SK-N-SH (cell line): ENCODE results near the gene SLC17A1. TPM values are rescaled to one million over a fixed set of nuclear protein-coding genes. Genes with fewer than 3 reads are reported as not detected.

Experiments
- CTCF ChIA-PET: fragments of 300-600, 350-600 bp; formaldehyde crosslinking; extraction: SDS; loops from one replicate; lab custom pipeline; 2021; lab: Yijun Ruan, JAX
- POLR2A ChIA-PET: fragments of 350-600 bp; sonication (Branson Sonifier 250); formaldehyde crosslinking; extraction: SDS; loops from one replicate; lab custom pipeline; 2020; ENCODE audit warnings: antibody characterized with exemption, inconsistent platforms; lab: Yijun Ruan, JAX
- DNase-seq: peaks from one replicate; pipeline ENCODE4 v3.0.0; 2012
- H2AFZ ChIP-seq: fragments of 200-600 bp; sonication (generic); 2 replicates; pipeline ENCODE4 v1.8.1; 2016; ENCODE audit warnings: antibody characterized with exemption, mild to moderate bottlenecking, low read depth
- H3F3A ChIP-seq: fragments of 200-600 bp; sonication (generic); replicated peaks from 2 replicates; pipeline ENCODE3; 2016; ENCODE audit warnings: antibody characterized with exemption, mild to moderate bottlenecking; ENCODE audit not compliant: insufficient read depth
- H3K27ac ChIP-seq, 2 experiments: fragments of 200-500 bp in 1 of 2; fragments of 200-600 bp in 1 of 2; sonication (Bioruptor generic) in 1 of 2; sonication (generic), shearing (Covaris generic) in 1 of 2; 2 replicates each; pipeline versions ENCODE4 v1.5.1 to v1.6.1; 2014 to 2016; ENCODE audit warnings: low read depth in 2 of 2, inconsistent platforms in 1 of 2, low read length in 1 of 2, mild to moderate bottlenecking in 1 of 2, mixed read lengths in 1 of 2
- H3K27me3 ChIP-seq: fragments of 200-600 bp; sonication (generic), shearing (Covaris generic); 2 replicates; pipeline ENCODE4 v1.6.1; 2016; ENCODE audit warnings: mixed run types; ENCODE audit not compliant: insufficient read depth
- H3K36me3 ChIP-seq, 2 experiments: fragments of 200-500 bp in 1 of 2; fragments of 200-600 bp in 1 of 2; sonication (Bioruptor generic) in 1 of 2; sonication (generic) in 1 of 2; replicated peaks in 1 of 2; 2 replicates each; pipeline versions ENCODE3 to v1.5.1; 2014 to 2016; ENCODE audit warnings: low read length in 1 of 2, mild to moderate bottlenecking in 1 of 2; ENCODE audit not compliant: insufficient read depth in 2 of 2, control insufficient read depth in 1 of 2
- H3K4me1 ChIP-seq, 2 experiments: fragments of 200-500 bp in 1 of 2; fragments of 200-600 bp in 1 of 2; sonication (Bioruptor generic) in 1 of 2; sonication (generic), shearing (Covaris generic) in 1 of 2; 2 replicates each; pipeline versions ENCODE4 v1.5.1 to v1.6.1; 2014 to 2016; ENCODE audit warnings: low read depth in 1 of 2, low read length in 1 of 2, mixed run types in 1 of 2; ENCODE audit not compliant: insufficient read depth in 2 of 2, control insufficient read depth in 1 of 2
- H3K4me2 ChIP-seq: fragments of 200-600 bp; sonication (generic), shearing (Covaris generic); 2 replicates; pipeline ENCODE4 v1.6.1; 2017; ENCODE audit warnings: mixed run types
- H3K4me3 ChIP-seq, 2 experiments: fragments of 200-500 bp in 1 of 2; fragments of 200-600 bp in 1 of 2; sonication (Bioruptor generic) in 1 of 2; sonication (generic), shearing (Covaris generic) in 1 of 2; 2 replicates each; pipeline versions ENCODE4 v1.5.1 to v1.8.1; 2014 to 2016; ENCODE audit warnings: low read depth in 2 of 2, inconsistent platforms in 1 of 2, low read length in 1 of 2, mild to moderate bottlenecking in 1 of 2, mixed read lengths in 1 of 2, moderate library complexity in 1 of 2
- H3K79me2 ChIP-seq: fragments of 200-600 bp; sonication (generic); 2 replicates; pipeline ENCODE4 v1.8.1; 2017; ENCODE audit warnings: mild to moderate bottlenecking; ENCODE audit not compliant: insufficient read depth
- H3K9ac ChIP-seq: fragments of 200-600 bp; sonication (generic); 2 replicates; pipeline ENCODE4 v1.6.1; 2017; ENCODE audit warnings: mixed run types
- H3K9me2 ChIP-seq: fragments of 200-600 bp; sonication (generic); 2 replicates; pipeline ENCODE4 v1.6.1; 2017; ENCODE audit warnings: mixed run types
- H3K9me3 ChIP-seq: fragments of 200-600 bp; sonication (generic); 2 replicates; pipeline ENCODE4 v1.6.1; 2017; ENCODE audit warnings: mixed run types, mild to moderate bottlenecking, moderate library complexity
- H4K20me1 ChIP-seq: fragments of 200-600 bp; sonication (generic); 2 replicates; pipeline ENCODE4 v1.6.1; 2017; ENCODE audit warnings: mild to moderate bottlenecking, mixed run types; ENCODE audit not compliant: insufficient read depth
- EP300 ChIP-seq, 2 experiments: IDR thresholded peaks; 2 replicates each; pipeline versions ENCODE4 v1.4.0 to v1.6.1; 2012; ENCODE audit warnings: borderline replicate concordance in 1 of 2, low read depth in 1 of 2, low read length in 1 of 2
- EZH2phosphoT487 ChIP-seq: fragments of 200-600 bp; sonication (generic); IDR thresholded peaks from 2 replicates; pipeline ENCODE4 v1.6.1; 2017; ENCODE audit warnings: low read depth, mixed run types, mild to moderate bottlenecking, antibody characterized with exemption, moderate library complexity, borderline replicate concordance
- FOSL2 ChIP-seq: IDR thresholded peaks from 2 replicates; pipeline ENCODE4 v1.4.0; 2012; ENCODE audit warnings: low read depth, mild to moderate bottlenecking, moderate library complexity, borderline replicate concordance
- GABPA ChIP-seq: IDR thresholded peaks from 2 replicates; pipeline ENCODE4 v1.4.0; 2012; ENCODE audit warnings: low read depth, mild to moderate bottlenecking
- GATA2 ChIP-seq: sonication (generic); formaldehyde crosslinking; IDR thresholded peaks from 2 replicates; pipeline ENCODE4 v1.5.0; 2020; ENCODE audit warnings: mild to moderate bottlenecking, missing genetic modification reagents
- MEF2A ChIP-seq: IDR thresholded peaks from 2 replicates; pipeline ENCODE4 v1.4.0; 2012; ENCODE audit warnings: low read depth, borderline replicate concordance
- MXI1 ChIP-seq: IDR thresholded peaks from 2 replicates; pipeline ENCODE4 v1.6.1; 2012; ENCODE audit warnings: mild to moderate bottlenecking, low read depth, low read length, improper control_type of control experiment
- POLR2AphosphoS5 ChIP-seq: IDR thresholded peaks from 2 replicates; pipeline ENCODE4 v1.6.1; 2012; ENCODE audit warnings: low read depth, low read length
- RAD21 ChIP-seq: IDR thresholded peaks from 2 replicates; pipeline ENCODE4 v1.6.1; 2012; ENCODE audit warnings: mild to moderate bottlenecking, low read length
- RCOR1 ChIP-seq: fragments of 150-350 bp; IDR thresholded peaks from 2 replicates; pipeline ENCODE4 v1.6.1; 2017; ENCODE audit warnings: antibody characterized with exemption, low read length
- RFX5 ChIP-seq: IDR thresholded peaks from 2 replicates; pipeline ENCODE4 v1.6.1; 2012; ENCODE audit warnings: mild to moderate bottlenecking, improper control_type of control experiment, low read length
- RXRA ChIP-seq: IDR thresholded peaks from 2 replicates; pipeline ENCODE4 v1.4.0; 2012; ENCODE audit warnings: low read depth, mild to moderate bottlenecking, borderline replicate concordance
- SIN3A ChIP-seq: IDR thresholded peaks from 2 replicates; pipeline ENCODE4 v1.6.1; 2012; ENCODE audit warnings: low read depth, mild to moderate bottlenecking, low read length, moderate library complexity, borderline replicate concordance
- SMC3 ChIP-seq: IDR thresholded peaks from 2 replicates; pipeline ENCODE4 v1.6.1; 2012; ENCODE audit warnings: low read depth, low read length, improper control_type of control experiment
- TCF12 ChIP-seq: IDR thresholded peaks from 2 replicates; pipeline ENCODE4 v1.4.0; 2012
- YY1 ChIP-seq: IDR thresholded peaks from 2 replicates; pipeline ENCODE4 v1.4.0; 2012; ENCODE audit warnings: low read depth, mild to moderate bottlenecking
- WGBS: methylation state at CpG from one replicate; pipeline ENCODE4 v1.1.6; 2017; ENCODE audit warnings: low lambda C conversion rate; 5-methylcytosine and 5-hydroxymethylcytosine counted together
- polyA plus RNA-seq, 3 experiments: library from polyadenylated mRNA; depleted of rRNA; stranded (reverse); fragments of >200 nt; gene quantifications; 2 replicates each; pipeline ENCODE4 v1.2.3, GENCODE V29; 2012
- TF ChIP-seq, protein P1 (sequence below): IDR thresholded peaks from 2 replicates; pipeline ENCODE4; 2012
- TF ChIP-seq, protein P2 (sequence below): fragments of 150-350 bp; IDR thresholded peaks from 2 replicates; pipeline ENCODE4 v1.6.1; 2017; ENCODE audit warnings: antibody characterized with exemption, low read length, low read depth, borderline replicate concordance
- TF ChIP-seq, protein P3 (sequence below): IDR thresholded peaks from 2 replicates; pipeline ENCODE4 v1.4.0; 2012; ENCODE audit warnings: low read depth, borderline replicate concordance
- TF ChIP-seq, protein P4 (sequence below): IDR thresholded peaks from 2 replicates; pipeline ENCODE4 v1.4.0; 2012; ENCODE audit warnings: low read depth, borderline replicate concordance

SLC17A1 gene
- polyA plus RNA-seq, 1 of the 3 experiments (the other 2 are of a cell fraction): not detected

DNA sequence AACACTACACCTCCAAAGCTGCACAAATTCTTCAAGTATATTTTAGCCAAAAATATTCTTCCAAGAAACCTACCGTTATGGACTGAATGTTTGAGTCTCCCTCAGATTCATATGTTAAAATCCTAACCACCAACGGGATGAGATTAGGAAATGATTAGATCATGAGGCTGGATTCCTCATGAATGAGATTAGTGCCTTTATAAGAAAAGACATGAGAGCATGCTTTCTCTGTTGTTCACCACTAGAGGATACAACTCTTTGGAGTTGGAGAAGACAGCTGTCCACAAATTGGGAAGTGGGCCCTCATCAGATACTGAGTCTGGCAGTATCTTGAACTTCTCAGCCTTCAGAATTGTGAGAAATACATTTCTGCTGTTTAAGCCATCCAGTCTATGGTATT is 84.4 kb downstream of the SLC17A1 start:
- no peak overlapping the region for H3K9ac ChIP-seq
- no peak for DNase-seq
- no peaks in the 10 kb centered on the region for H3K27me3 ChIP-seq
- H3K9me2 ChIP-seq: no peaks in the 10 kb centered on the region
- TF ChIP-seq RFX5: no peak
- TF ChIP-seq YY1: no peak
- TF ChIP-seq RXRA: no peak
- TF ChIP-seq EP300 (IDR thresholded peaks at IDR 0.05; ENCODE audit: borderline replicate concordance in 1 of 2, low read depth in 1 of 2, low read length in 1 of 2): no peak
- no peak for TF ChIP-seq RAD21
- TF ChIP-seq GABPA: no peak
- TF ChIP-seq MEF2A: no peak
- TF ChIP-seq RCOR1: no peak
- no peak for TF ChIP-seq TCF12
- TF ChIP-seq GATA2 (CRISPR knock-in tag): no peak
- TF ChIP-seq, protein P1, sequence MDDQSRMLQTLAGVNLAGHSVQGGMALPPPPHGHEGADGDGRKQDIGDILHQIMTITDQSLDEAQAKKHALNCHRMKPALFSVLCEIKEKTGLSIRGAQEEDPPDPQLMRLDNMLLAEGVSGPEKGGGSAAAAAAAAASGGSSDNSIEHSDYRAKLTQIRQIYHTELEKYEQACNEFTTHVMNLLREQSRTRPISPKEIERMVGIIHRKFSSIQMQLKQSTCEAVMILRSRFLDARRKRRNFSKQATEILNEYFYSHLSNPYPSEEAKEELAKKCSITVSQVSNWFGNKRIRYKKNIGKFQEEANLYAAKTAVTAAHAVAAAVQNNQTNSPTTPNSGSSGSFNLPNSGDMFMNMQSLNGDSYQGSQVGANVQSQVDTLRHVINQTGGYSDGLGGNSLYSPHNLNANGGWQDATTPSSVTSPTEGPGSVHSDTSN: no peak
- TF ChIP-seq EZH2phosphoT487: no peak
- TF ChIP-seq, protein P2, sequence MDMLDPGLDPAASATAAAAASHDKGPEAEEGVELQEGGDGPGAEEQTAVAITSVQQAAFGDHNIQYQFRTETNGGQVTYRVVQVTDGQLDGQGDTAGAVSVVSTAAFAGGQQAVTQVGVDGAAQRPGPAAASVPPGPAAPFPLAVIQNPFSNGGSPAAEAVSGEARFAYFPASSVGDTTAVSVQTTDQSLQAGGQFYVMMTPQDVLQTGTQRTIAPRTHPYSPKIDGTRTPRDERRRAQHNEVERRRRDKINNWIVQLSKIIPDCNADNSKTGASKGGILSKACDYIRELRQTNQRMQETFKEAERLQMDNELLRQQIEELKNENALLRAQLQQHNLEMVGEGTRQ: no peak
- TF ChIP-seq FOSL2: no peak
- TF ChIP-seq, protein P3, sequence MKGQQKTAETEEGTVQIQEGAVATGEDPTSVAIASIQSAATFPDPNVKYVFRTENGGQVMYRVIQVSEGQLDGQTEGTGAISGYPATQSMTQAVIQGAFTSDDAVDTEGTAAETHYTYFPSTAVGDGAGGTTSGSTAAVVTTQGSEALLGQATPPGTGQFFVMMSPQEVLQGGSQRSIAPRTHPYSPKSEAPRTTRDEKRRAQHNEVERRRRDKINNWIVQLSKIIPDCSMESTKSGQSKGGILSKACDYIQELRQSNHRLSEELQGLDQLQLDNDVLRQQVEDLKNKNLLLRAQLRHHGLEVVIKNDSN: no peak
- TF ChIP-seq POLR2AphosphoS5: no peak
- no peak for TF ChIP-seq MXI1
- no peak overlapping the region for H3K4me2 ChIP-seq
- no peaks in the 10 kb centered on the region for H3K4me1 ChIP-seq
- 32% methylated on average over 2 of the region's 2 CpGs for WGBS
- no peak overlapping the region for H3K27ac ChIP-seq
- no peak overlapping the region for H3K4me3 ChIP-seq
- H3K9me3 ChIP-seq: no peaks in the 10 kb centered on the region
- H3K79me2 ChIP-seq: no peaks in the 10 kb centered on the region
- no peak overlapping the region for H2AFZ ChIP-seq
- ChIA-PET CTCF (interaction anchor here (0.6 to 1.1 kb wide), 3 partner anchors 10 to 508 kb away, joined by 3 read pairs; no protein-coding TSS in a partner anchor), POLR2A (no interaction called here)
- no peaks in the 10 kb centered on the region for H3F3A ChIP-seq
- no peaks in the 10 kb centered on the region for H3K36me3 ChIP-seq
- no peaks in the 10 kb centered on the region for H4K20me1 ChIP-seq

DNA sequence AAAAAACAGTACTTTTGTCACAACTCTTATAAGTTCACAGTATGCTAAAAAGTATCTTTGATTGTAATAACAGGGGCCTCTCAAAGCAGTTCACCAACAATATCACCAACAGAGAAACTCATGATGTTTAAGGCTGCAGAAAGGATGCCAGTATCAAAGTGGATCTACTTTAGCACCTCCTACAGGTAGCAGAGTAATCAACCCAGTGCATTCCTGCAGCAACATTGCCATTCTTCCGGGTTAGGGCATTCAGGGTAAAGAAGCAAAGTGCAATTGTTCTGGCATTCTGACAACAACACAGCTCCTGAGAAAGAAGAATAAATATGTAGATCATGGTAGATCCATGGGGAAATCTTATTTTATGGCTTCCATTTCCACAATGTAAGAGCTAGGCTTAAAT is 84.9 kb downstream of the SLC17A1 start:
- TF ChIP-seq, protein P1: no peak
- TF ChIP-seq FOSL2 (no peak), SMC3 (no peak), SIN3A (no peak), MXI1 (no peak)
- TF ChIP-seq, protein P4, sequence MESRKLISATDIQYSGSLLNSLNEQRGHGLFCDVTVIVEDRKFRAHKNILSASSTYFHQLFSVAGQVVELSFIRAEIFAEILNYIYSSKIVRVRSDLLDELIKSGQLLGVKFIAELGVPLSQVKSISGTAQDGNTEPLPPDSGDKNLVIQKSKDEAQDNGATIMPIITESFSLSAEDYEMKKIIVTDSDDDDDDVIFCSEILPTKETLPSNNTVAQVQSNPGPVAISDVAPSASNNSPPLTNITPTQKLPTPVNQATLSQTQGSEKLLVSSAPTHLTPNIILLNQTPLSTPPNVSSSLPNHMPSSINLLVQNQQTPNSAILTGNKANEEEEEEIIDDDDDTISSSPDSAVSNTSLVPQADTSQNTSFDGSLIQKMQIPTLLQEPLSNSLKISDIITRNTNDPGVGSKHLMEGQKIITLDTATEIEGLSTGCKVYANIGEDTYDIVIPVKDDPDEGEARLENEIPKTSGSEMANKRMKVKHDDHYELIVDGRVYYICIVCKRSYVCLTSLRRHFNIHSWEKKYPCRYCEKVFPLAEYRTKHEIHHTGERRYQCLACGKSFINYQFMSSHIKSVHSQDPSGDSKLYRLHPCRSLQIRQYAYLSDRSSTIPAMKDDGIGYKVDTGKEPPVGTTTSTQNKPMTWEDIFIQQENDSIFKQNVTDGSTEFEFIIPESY: no peak
- POLR2A ChIA-PET: interaction anchor here (0.7 kb wide), 1 partner anchor 123 kb away, joined by 5 read pairs; no protein-coding TSS in a partner anchor

More for the DNA sequence above, 84.9 kb downstream of the SLC17A1 start:
- Histone ChIP-seq H3F3A (no peaks in the 10 kb centered on the region), H3K36me3 (no peaks in the 10 kb centered on the region), H3K4me1 (no peaks in the 10 kb centered on the region), H3K79me2 (no peaks in the 10 kb centered on the region), H2AFZ (no peak overlapping the region), H3K27ac (no peak overlapping the region), H3K9me3 (no peaks in the 10 kb centered on the region), H3K4me2 (no peak overlapping the region), H4K20me1 (no peaks in the 10 kb centered on the region), H3K27me3 (no peaks in the 10 kb centered on the region), H3K4me3 (no peak overlapping the region), H3K9me2 (no peaks in the 10 kb centered on the region), H3K9ac (no peak overlapping the region)
- 63% methylated on average over 1 of the region's 1 CpG for WGBS
- CTCF ChIA-PET: interaction anchor here (1.0 to 1.1 kb wide), 2 partner anchors 10 to 31 kb away, joined by 3 read pairs; no protein-coding TSS in a partner anchor
- no peak for DNase-seq
